Measurements from ENCODE around the gene CNOT6L. TPM values are rescaled to one million over a fixed set of nuclear protein-coding genes. Genes with fewer than 3 reads are reported as not detected.
"Not testable (repeated sequence)": the region's sequence is repeated elsewhere in the genome, so short reads cannot be mapped to it uniquely, and the experiment has no call there.

CNOT6L gene
- total RNA-seq, 2 donors from 2014 or later: 17.5 to 19.2 TPM

DNA sequence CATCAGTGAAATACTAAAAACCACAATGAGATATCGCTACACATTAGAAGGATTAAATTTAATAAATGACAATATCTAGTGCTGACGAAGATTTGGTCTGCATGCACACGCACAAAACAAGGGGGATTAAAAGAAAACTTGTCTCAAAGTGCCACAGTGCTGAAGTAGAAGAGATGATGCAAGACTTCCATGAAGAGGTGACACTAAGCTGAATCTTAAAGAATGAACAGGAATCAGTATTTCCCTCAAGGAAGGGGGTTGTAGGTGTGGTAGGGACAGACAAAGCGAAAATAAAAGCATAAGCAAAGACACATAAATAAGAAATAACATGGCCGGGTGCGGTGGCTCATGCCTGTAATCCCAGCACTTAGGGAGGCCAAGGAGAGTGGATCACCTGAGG lies 33.5 kb downstream of the CNOT6L start:
- DNase-seq (no peak), ATAC-seq (no peak)
- no peaks in the 10 kb centered on the region for H3K9me3 ChIP-seq
- 90 to 94% methylated on average over 6 of the region's 6 CpGs for WGBS, 2 donors
- no peaks in the 10 kb centered on the region for H3K36me3 ChIP-seq (replicated peaks in 1 of 2; ENCODE audit: insufficient read depth in 1 of 2, low read depth in 2 of 2)
- intact Hi-C loops (cut with DNase I): no loop called here
- no peak overlapping the region for H3K27ac ChIP-seq
- peaks cover 46% of the 10 kb centered on the region for H3K4me1 ChIP-seq
- H3K27me3 ChIP-seq: no peaks in the 10 kb centered on the region
- no peak overlapping the region for H3K4me3 ChIP-seq
- TF ChIP-seq POLR2A (IDR thresholded peaks at IDR 0.05): no peak
- TF ChIP-seq, protein P1, sequence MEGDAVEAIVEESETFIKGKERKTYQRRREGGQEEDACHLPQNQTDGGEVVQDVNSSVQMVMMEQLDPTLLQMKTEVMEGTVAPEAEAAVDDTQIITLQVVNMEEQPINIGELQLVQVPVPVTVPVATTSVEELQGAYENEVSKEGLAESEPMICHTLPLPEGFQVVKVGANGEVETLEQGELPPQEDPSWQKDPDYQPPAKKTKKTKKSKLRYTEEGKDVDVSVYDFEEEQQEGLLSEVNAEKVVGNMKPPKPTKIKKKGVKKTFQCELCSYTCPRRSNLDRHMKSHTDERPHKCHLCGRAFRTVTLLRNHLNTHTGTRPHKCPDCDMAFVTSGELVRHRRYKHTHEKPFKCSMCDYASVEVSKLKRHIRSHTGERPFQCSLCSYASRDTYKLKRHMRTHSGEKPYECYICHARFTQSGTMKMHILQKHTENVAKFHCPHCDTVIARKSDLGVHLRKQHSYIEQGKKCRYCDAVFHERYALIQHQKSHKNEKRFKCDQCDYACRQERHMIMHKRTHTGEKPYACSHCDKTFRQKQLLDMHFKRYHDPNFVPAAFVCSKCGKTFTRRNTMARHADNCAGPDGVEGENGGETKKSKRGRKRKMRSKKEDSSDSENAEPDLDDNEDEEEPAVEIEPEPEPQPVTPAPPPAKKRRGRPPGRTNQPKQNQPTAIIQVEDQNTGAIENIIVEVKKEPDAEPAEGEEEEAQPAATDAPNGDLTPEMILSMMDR (IDR thresholded peaks at IDR 0.05): no peak

DNA sequence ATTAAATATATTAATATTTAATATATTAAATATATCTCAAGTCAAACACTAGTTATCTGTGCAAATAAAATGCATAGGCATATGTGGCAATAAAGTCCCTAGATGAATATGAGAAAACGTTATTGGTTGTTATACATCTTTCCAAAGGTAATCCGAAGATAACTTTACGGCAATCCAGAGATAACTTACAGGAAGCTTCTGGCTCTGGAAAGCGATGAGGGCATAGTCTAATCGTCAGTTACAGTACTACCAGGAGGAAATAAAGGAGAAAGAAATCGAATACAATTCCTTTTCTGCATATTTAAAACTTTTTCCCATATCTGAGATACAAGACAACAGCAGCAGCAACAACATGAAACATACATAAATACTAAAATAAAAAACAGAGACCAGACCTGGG lies 35.3 kb downstream of the CNOT6L start:
- Histone ChIP-seq H3K9me3 (no peaks in the 10 kb centered on the region), H3K4me3 (no peak overlapping the region), H3K4me1 (peaks cover 35% of the 10 kb centered on the region), H3K27ac (peak overlapping the region in 1 of 4 donors; percentile 22), H3K27me3 (no peaks in the 10 kb centered on the region), H3K36me3 (replicated peaks in 1 of 2; ENCODE audit: insufficient read depth in 1 of 2, low read depth in 2 of 2) (no peaks in the 10 kb centered on the region)
- ATAC-seq (no peak), DNase-seq (no peak)
- TF ChIP-seq POLR2A (IDR thresholded peaks at IDR 0.05): no peak
- TF ChIP-seq, protein P1 (IDR thresholded peaks at IDR 0.05): no peak
- intact Hi-C loops (cut with DNase I): no loop called here
- WGBS, 2 donors: 55 to 61% methylated on average over 6 of the region's 6 CpGs

DNA sequence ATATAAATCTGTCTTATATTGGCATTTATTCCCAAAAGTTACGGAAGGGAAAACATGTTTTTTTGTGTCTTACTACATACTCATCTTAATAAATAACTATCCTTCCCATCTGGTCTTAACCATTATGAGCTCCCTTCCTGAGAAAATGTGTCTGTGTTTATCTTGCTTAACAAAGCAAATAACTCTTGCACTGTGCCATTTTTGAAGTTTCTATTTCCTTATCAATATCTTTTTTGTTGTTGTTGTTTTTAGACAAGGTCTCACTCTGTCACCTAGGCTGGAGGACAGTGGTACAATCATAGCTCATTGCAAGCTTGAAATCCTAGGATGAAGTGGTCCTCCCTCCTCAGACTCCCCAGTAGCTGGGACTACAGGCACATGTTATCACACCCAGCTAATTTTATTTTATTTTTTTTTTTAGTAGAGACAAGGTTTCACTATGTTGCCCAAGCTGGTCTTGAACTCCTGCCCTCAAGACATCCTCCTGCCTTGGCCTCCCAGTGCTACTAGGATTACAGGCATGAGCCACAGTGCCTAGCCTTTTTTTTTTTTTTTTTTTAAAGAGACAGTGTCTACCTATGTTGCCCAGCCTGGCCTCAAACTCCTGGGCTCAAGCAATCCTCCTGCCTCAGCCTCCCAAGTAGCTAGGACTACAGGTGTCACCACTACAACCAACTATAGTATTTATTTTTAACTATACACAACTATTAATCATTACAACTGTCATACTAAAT lies 36.9 kb downstream of the CNOT6L start:
- DNase-seq: no peak
- no peak overlapping the region for H3K27ac ChIP-seq
- H3K4me1 ChIP-seq: peaks cover 44% of the 10 kb centered on the region
- no peak for ATAC-seq
- intact Hi-C loops (cut with DNase I): no loop called here
- no peaks in the 10 kb centered on the region for H3K27me3 ChIP-seq
- no peaks in the 10 kb centered on the region for H3K36me3 ChIP-seq (replicated peaks in 1 of 2; ENCODE audit: insufficient read depth in 1 of 2, low read depth in 2 of 2)
- H3K4me3 ChIP-seq: no peak overlapping the region
- WGBS, 2 donors: 83 to 88% methylated on average over 1 of the region's 1 CpG
- TF ChIP-seq, protein P1 (IDR thresholded peaks at IDR 0.05): no peak
- no peak for TF ChIP-seq POLR2A (IDR thresholded peaks at IDR 0.05)
- no peaks in the 10 kb centered on the region for H3K9me3 ChIP-seq

DNA sequence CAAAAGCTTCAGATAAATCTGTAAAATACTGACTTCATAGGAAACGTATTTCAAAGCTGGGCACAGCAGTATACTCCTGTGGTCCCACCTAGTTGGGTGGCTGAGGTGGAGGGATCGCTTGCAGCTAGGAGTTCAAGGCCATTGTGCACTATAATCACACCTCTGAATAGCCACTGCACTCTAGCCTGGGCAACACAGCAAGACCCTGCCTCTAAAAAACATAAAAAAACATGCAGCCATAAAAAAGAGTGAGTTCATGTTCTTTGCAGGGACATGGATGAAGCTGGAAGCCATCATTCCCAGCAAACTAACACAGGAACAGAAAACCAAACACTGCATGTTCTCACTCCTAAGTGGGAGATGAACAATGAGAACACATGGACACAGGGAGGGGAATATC lies 38.4 kb downstream of the CNOT6L start:
- H3K9me3 ChIP-seq; H3K36me3 ChIP-seq (replicated peaks in 1 of 2; ENCODE audit: insufficient read depth in 1 of 2, low read depth in 2 of 2); H3K27ac ChIP-seq; intact Hi-C loops (cut with DNase I); H3K27me3 ChIP-seq; DNase-seq; ATAC-seq; H3K4me3 ChIP-seq: not testable (repeated sequence)
- 95 to 100% methylated on average over 2 of the region's 2 CpGs for WGBS, 2 donors
- peaks cover 55% of the 10 kb centered on the region for H3K4me1 ChIP-seq

DNA sequence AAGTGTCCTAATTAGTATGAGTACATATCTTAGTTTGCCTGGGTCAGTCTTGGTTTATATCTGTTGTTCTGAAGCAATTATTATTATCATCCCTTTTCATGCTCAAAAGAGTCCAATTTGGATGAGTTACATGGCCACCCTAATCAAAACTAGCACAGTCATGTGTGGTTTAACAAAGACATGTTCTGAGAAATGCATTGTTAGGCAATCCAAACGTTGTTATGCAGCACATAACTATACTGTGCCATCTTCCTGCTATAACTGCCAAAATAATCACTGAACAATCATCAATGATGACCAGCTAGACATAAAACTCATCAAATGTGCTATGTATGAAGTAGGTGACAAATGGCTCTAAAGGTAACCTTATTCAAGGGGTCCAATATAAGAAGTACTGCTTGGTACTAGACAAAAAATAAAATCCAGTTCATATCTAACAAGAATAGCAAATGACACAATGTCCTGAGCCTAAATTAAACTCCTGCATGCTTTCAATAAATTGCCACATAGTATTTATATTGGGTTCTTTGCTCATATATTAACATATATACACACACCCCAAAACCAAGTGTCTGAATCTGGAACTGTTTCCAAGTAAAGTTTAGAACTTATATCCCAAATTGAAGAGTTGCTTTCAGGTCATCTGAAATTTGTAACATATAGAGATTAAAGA lies 41.9 kb downstream of the CNOT6L start:
- no peak overlapping the region for H3K27ac ChIP-seq
- H3K27me3 ChIP-seq: no peaks in the 10 kb centered on the region
- 8 to 13% methylated on average over 1 of the region's 1 CpG for whole genome bisulfite sequencing, 2 donors
- no peaks in the 10 kb centered on the region for H3K36me3 ChIP-seq (replicated peaks in 1 of 2; ENCODE audit: insufficient read depth in 1 of 2, low read depth in 2 of 2)
- ATAC-seq (peak; percentile 27), DNase-seq (no peak)
- intact Hi-C loops (cut with DNase I): no loop called here
- peaks cover 38% of the 10 kb centered on the region for H3K4me1 ChIP-seq
- TF ChIP-seq POLR2A (IDR thresholded peaks at IDR 0.05): no peak
- TF ChIP-seq, protein P1 (IDR thresholded peaks at IDR 0.05): no peak
- no peak overlapping the region for H3K4me3 ChIP-seq
- no peaks in the 10 kb centered on the region for H3K9me3 ChIP-seq
